Activated CD4-positive, CD25-positive, alpha-beta regulatory T cell treated with anti-CD3 and anti-CD28 coated beads, Interleukin-2, amount 50 U/mL, for 16 hours (primary cell): Measurements from ENCODE around the gene CLEC2L.
"Not testable (repeated sequence)": the region's sequence is repeated elsewhere in the genome, so short reads cannot be mapped to it uniquely, and the experiment has no call there.

Experiments
- DNase-seq: peaks from one replicate; pipeline ENCODE4 v3.0.0-alpha.2; 2020; ENCODE audit warnings: low read depth, low spot score

Gene CLEC2L

GRCh38 chr7:139523968-139524815 is 707 bp downstream of the CLEC2L start:
- no peak for DNase-seq

DNA sequence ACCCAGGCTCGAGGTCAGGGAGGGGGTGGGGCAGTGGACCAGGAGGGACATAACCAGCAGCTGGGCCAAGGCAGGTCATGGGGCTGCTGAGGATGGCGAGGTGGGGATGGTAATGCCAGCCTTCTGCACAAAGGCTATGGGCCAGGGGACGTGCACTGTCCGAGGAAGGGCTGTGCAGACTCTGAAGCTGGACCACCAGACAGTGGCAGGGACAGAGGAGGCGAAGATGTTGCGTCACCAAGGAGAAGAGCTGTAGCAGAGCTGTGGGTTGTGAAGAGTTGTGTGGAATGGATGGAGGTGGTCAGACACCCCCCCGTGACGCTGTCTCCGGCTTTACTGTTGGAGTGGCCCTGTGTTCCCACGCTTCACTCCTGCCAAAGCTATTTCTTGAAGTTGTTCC is 1.8 kb downstream of the CLEC2L start:
- no peak for DNase-seq

DNA sequence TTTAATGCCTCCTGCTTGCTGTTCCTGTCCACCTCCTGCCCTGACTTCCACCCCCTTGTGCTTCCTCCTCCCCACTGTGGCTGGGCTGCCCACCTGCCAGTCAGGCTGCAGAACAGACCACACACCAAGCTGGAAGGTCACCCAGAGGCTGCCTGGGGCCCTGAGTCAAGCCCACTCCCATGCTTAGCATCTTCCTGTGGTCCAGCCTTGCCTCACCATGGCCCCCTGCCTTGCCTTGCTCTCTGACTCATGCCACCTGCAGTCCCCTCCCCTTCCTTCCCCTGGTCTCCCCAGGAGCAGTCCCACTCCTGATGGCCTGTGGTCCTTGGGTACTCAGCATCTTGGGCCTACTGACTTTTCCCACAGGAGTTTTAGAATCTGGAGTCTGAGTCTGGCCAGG is 2.3 kb downstream of the CLEC2L start:
- no peak for DNase-seq

DNA sequence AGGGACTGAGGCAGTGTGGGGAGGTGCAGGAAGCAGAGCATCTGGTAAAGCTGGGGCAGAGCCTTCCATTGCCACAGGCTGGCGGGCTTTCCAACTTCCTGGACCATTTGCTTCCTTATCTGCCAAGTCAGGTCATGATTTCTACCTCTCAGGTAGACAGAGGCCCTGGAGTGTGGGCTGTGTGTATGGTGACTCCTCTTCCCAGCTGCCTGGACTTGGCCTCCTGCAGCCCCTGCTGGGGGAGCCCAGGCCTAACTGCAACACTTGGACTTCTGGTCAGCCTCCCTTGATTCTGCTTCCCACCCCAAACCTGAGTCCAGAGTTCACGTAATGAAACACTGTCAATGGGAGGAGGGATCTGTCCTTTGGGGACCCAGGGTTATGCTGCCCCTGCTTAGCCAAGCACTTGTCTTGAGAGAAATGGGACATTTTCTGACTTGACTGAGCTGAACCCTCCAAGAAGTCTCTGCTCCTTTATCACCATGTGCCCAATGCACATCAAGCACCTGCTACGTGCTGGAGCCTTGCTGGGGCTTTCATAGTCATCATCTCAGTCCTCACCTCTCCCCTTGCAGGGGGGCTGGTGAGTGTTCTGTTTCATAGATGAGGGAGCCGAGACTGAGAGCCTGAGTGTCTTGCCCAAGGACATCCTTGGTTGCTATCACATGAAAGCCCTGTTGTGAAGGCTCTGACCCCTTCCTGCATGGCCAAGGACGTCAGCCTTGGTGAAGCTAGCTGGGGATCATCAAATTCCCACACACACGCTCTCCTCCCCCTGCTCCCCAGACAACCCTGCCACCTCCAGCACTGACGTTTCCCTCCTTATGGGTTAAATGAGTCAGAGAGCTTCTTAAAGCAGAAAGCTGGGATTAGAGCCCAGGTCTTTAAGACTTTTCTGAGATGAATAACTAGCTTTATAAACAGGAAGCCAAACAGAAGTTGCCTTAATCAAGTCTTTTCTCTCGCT is 3.4 kb downstream of the CLEC2L start:
- DNase-seq: no peak

DNA sequence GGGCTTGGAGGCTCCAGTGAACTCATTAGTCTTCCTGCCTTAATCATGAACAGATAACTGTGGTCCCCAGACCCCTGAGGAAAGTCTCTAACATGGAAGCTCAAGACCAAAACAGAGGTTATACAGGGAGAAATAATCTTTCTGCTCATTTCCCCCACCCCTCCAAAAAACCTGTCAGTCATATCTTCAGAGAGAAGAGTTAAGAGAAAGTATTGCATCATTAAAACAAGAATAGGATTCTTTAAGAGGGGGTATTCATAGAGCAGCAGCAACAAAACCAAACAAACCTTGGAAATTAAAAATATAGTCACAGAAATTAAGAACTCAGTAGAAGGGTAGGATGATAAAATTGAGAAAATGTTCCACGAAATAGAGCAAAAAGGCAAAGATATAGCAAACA is 7.6 kb downstream of the CLEC2L start:
- no peak for DNase-seq

GRCh38 chr7:139532636-139533155 is 9.2 kb downstream of the CLEC2L start:
- DNase-seq: no peak

DNA sequence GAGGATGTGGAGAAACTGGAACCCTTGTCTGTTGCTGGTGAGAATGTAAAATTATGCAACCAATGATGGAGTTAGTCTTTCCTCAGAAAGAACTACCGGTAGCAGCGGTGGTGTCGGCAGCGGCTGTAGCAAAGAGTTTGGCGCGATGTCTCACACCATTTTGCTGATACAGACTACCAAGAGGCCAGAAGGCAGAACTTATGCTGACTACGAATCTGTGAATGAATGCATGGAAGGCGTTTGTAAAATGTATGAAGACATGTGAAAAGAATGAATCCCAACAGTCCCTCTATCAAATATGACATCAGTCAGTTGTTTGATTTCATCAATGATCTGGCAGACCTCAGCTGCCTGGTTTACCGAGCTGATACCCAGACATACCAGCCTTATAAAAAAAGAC is 10.6 kb downstream of the CLEC2L start:
- no peak for DNase-seq

DNA sequence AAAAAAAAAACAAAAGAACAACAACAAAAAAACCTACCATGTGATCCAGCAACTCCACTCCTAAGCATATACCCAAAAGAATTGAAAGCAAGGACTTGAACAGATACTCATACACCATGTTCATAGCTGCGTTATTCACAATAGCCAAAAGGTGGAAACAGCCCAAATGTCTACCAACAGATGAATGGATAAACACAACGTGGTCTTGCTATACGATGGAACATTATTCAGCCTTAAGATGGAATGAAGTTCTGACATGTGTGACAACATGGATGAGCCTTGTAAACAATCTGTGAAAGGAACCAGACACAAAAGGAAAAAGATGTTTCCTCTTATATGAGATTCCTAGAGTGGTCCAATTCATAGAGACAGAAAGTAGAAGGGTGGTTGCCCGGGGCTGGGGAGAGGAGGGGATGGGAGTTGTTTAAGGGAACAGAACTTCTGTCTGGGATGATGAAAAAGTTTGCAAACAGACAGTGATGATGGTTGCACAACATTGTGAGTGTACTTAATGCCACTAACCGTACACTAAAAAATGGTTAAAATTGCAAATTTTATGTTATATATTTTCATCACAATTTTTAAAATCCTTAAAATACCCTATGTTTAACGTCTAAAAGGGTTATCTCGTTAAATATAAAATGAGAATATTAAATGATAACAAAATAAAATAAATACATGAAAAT is 11.6 kb downstream of the CLEC2L start:
- DNase-seq: no peak

DNA sequence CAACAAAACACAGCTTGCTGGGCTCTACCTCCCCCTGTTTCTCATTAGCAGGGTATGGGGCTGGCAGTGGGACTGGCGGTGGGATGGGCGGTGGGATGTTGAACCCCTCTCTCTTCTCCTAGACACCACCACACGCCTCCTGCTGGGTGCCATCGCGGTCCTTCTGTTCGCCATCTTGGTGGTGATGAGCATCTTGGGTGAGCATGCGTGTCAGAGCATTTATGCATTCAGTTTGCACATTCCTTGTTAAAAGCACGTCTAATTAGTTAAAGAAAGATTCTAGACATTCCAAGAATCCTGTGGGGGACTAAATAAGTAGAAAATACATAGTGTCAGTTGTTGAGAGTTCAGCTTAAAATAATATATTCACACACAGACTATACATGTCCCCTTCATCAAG is 12.7 kb downstream of the CLEC2L start:
- no peak for DNase-seq

GRCh38 chr7:139538881-139539635 is 15.6 kb downstream of the CLEC2L start:
- DNase-seq: no peak

DNA sequence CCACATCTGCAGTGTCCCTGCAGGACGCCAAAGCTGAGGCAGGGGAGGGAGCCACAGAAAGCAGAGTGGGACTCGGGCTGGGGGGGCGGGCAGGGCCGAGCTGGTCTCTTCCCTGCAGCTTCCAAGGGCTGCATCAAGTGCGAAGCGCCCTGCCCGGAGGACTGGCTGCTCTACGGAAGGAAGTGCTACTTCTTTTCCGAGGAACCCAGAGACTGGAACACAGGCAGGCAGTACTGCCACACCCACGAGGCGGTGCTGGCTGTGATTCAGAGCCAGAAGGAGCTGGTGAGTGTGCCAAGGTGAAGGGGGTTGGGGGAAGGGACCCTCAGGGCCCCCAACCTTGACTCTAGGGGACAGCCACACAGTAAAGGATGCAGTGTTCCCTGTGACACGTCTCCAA is 16.7 kb downstream of the CLEC2L start:
- DNase-seq: no peak

DNA sequence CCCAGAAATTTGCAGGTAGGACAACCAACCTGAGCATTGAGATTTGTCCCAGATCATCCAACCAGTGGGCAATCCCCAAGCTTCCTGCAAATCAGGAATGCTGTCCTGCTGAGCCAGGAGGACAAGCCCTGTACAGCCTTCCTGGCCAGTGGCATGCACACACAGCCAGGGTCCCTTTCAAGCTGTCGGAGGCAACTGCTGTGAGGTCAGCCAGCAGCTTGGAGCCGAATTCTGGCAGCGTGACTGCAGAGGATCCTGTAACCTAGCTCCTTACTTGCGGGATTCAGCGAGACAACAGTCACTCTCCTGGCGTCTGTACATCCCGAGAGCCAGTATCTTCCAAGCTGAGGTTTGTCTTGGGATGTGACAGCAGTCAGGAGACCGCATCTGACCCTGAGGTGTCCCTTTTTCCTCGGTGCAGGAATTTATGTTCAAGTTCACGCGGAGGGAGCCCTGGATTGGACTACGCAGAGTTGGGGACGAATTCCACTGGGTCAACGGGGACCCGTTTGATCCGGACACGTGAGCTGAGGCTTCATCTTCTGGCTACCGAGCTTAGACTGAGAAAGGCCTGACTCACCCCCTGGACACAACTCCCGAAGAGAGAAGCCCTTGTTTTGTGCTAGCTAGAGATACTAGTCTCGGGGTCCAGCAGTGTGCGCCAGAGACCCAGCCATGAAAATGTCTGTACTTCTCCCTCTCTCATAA is 18.3 kb downstream of the CLEC2L start:
- no peak for DNase-seq

- no peak for DNase-seq
Observed at GRCh38 chr7:139542308-139543151, 19.0 kb downstream of the CLEC2L start.

GRCh38 chr7:139543801-139544603 is 20.5 kb downstream of the CLEC2L start:
- DNase-seq: no peak

DNA sequence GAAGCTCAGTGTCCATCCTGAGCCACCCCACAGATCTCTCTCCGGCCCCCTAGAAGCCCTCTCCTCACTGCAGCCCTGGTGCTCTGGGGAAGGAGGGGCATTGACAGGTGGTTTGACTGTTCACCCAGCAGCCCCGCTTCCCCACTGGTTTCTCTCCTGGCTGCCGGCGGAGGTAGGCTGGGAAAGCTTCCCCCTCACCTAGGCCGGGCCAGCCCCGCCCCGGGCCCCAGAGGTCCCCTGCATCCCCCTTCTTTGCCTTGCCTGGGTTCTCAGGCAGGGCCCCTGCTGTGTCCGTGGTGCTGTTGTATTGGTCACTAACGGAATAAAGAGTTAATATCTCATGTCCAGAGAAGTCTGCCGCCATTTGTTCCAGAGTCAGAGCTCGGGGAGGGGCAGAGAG is 21.2 kb downstream of the CLEC2L start:
- no peak for DNase-seq

DNA sequence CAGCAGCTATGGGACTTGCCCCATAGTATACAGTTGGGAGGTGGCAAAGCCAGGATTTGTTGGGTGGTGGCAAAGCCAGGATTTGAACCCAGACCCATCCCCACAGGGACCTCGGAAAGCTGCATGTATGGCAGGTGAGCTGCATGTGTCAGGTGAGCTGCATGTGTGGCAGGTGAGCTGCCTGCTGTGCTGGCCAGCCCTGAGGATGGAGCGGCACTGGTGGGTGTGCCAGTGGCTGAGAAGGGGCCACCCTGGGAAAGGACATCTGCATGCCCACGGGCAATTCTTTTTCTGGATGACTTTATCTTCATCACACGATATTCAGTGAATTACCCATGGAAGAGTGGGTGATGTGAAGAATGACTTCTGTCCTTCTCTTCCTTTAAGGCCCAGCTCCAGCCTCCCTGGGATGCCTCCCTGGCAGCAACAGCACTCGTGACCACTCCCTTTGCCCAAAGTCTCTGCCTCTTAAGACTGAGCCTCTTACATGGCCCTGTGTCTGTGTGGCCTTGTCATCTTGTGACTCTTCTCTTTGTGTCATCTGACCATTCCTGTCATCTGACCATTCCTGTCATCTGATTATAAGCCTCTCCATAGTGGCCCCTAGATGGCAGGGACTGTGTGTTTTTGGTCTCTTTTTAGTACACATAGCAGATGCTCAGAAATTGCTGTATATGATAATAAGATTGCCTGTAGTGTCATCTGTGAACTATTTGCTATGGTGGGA is 25.0 kb downstream of the CLEC2L start:
- no peak for DNase-seq

- DNase-seq: not testable (repeated sequence)
Observed at GRCh38 chr7:139553991-139554700, 30.7 kb downstream of the CLEC2L start.
